NCI-H1048 (cell line): ENCODE results near the gene NLK.
"Not testable (repeated sequence)": the region's sequence is repeated elsewhere in the genome, so short reads cannot be mapped to it uniquely, and the experiment has no call there.

Experiments
- DNase-seq: peaks from one replicate; lab custom pipeline; 2025; lab: John Stamatoyannopoulos, UW

Gene NLK

GRCh38 chr17:28232966-28233870 is 190.7 kb downstream of the NLK start:
- not testable (repeated sequence) for DNase-seq

- DNase-seq: peak; percentile 55
These were observed 191.7 kb downstream of the NLK start for GRCh38 chr17:28233872-28234856.

- DNase-seq: not testable (repeated sequence)
These were observed 192.7 kb downstream of the NLK start for GRCh38 chr17:28235066-28235700.

- DNase-seq: not testable (repeated sequence)
These were observed 193.7 kb downstream of the NLK start for GRCh38 chr17:28236033-28236653.

- DNase-seq: not testable (repeated sequence)
These were observed 196.2 kb downstream of the NLK start for GRCh38 chr17:28238547-28239270.

- no peak for DNase-seq
These were observed 196.8 kb downstream of the NLK start for GRCh38 chr17:28239271-28239624.

- DNase-seq: no peak
These were observed 198.3 kb downstream of the NLK start for GRCh38 chr17:28240688-28241340.

- no peak for DNase-seq
These were observed 200.3 kb downstream of the NLK start for GRCh38 chr17:28242791-28243190.

GRCh38 chr17:28243268-28243667 is 200.8 kb downstream of the NLK start:
- DNase-seq: not testable (repeated sequence)

- DNase-seq: no peak
These were observed 202.0 kb downstream of the NLK start for GRCh38 chr17:28244446-28244845.
